K562 (cell line): Measurements from ENCODE around the gene KCNC3. TPM values are rescaled to one million over a fixed set of nuclear protein-coding genes. Genes with fewer than 3 reads are reported as not detected.

Source experiments
- ATF7 ChIP-seq: fragments of 450-650 bp; IDR thresholded peaks from 2 replicates; pipeline ENCODE4 v1.7.1; 2014; ENCODE audit warnings: mild to moderate bottlenecking, moderate library complexity
- CHD1 ChIP-seq: fragments of 200-600 bp; sonication (generic); IDR thresholded peaks from one replicate; pipeline ENCODE4 v1.6.1; 2012; ENCODE audit warnings: mild to moderate bottlenecking, moderate library complexity, low read length, inconsistent platforms
- E2F3 ChIP-seq: fragments of 250-450 bp; sonication (Bioruptor Pico); IDR thresholded peaks from 2 replicates; pipeline ENCODE4 v1.4.0; 2020; ENCODE audit warnings: mild to moderate bottlenecking
- EGR1 ChIP-seq: fragments of 450-650 bp; conservative IDR thresholded peaks from 2 replicates; pipeline ENCODE4 v1.6.1; 2017; ENCODE audit warnings: mild to moderate bottlenecking
- ETV1 ChIP-seq: fragments of 450-650 bp; conservative IDR thresholded peaks from 2 replicates; pipeline ENCODE4 v1.6.1; 2016; ENCODE audit warnings: missing genetic modification characterization, control low read depth, low read depth, missing compliant biosample characterization
- HDAC6 ChIP-seq: IDR thresholded peaks from 2 replicates; pipeline ENCODE4 v1.6.1; 2012; ENCODE audit warnings: low read depth, mild to moderate bottlenecking, control low read depth, inconsistent platforms, low read length, moderate library complexity
- HMG20B ChIP-seq: fragments of 250-450 bp; sonication (Bioruptor Pico); IDR thresholded peaks from 2 replicates; pipeline ENCODE4 v1.5.0; 2021; ENCODE audit warnings: mild to moderate bottlenecking
- HMGXB4 ChIP-seq: sonication (generic); formaldehyde crosslinking; IDR thresholded peaks from 2 replicates; pipeline ENCODE4 v1.8.1; 2023; ENCODE audit warnings: mild to moderate bottlenecking, missing genetic modification reagents
- ID3 ChIP-seq, 2 experiments: fragments of 250-450 bp in 1 of 2; fragments of 450-650 bp in 1 of 2; sonication (Bioruptor Pico) in 1 of 2; IDR thresholded peaks; 2 replicates each; pipeline versions ENCODE4 v1.6.1 to v1.8.0; 2016 to 2021; ENCODE audit warnings: mild to moderate bottlenecking in 2 of 2, moderate library complexity in 2 of 2, missing compliant biosample characterization in 1 of 2, missing genetic modification characterization in 1 of 2
- PHB ChIP-seq: fragments of 250-450 bp; sonication (Bioruptor Pico); IDR thresholded peaks from 2 replicates; pipeline ENCODE4 v1.5.0; 2021
- RB1 ChIP-seq: fragments of 450-650 bp; IDR thresholded peaks from 2 replicates; pipeline ENCODE4 v1.6.1; 2017; ENCODE audit warnings: low read depth, mild to moderate bottlenecking
- RBFOX2 ChIP-seq: fragments of 200-400 bp; formaldehyde crosslinking; IDR thresholded peaks from 2 replicates; pipeline ENCODE4 v1.6.1; 2017; ENCODE audit warnings: low read depth, mild to moderate bottlenecking, low read length, moderate library complexity
- RBM22 ChIP-seq: fragments of 200-400 bp; formaldehyde crosslinking; IDR thresholded peaks from 2 replicates; pipeline ENCODE4 v1.6.1; 2018; ENCODE audit warnings: low read length, low read depth; ENCODE audit not compliant: poor library complexity, severe bottlenecking
- SMAD4 ChIP-seq: fragments of 250-450 bp; sonication (Bioruptor Pico); conservative IDR thresholded peaks from 2 replicates; pipeline ENCODE4 v1.8.0; 2021; ENCODE audit warnings: inconsistent platforms, mild to moderate bottlenecking, moderate library complexity
- SMARCA5 ChIP-seq: fragments of 450-650 bp; IDR thresholded peaks from 2 replicates; pipeline ENCODE4 v1.6.1; 2016
- SP2 ChIP-seq: IDR thresholded peaks from 2 replicates; pipeline ENCODE4 v1.6.1; 2011; ENCODE audit warnings: mild to moderate bottlenecking, low read depth, low read length, moderate library complexity; ENCODE audit not compliant: poor library complexity, severe bottlenecking; ENCODE audit errors: extremely low read depth
- TBL1XR1 ChIP-seq, 2 experiments: IDR thresholded peaks; 2 replicates each; pipeline ENCODE4 v1.6.1; 2012; ENCODE audit warnings: improper control_type of control experiment in 2 of 2, low read length in 2 of 2, mild to moderate bottlenecking in 1 of 2
- TFE3 ChIP-seq: fragments of 450-650 bp; formaldehyde crosslinking; IDR thresholded peaks from 2 replicates; pipeline ENCODE4 v1.4.0; 2020; ENCODE audit warnings: mild to moderate bottlenecking, mixed read lengths
- TRIM24 ChIP-seq, 2 experiments: fragments of 450-650 bp; IDR thresholded peaks; 2 replicates each; pipeline ENCODE4 v1.6.1; 2016
- YY1 ChIP-seq, 3 experiments: IDR thresholded peaks; 2 replicates each; pipeline ENCODE4 v1.6.1; 2011; ENCODE audit warnings: low read length in 2 of 3, mild to moderate bottlenecking in 2 of 3, moderate library complexity in 2 of 3, borderline replicate concordance in 1 of 3, control low read depth in 1 of 3, low read depth in 1 of 3; ENCODE audit not compliant: insufficient read depth in 3 of 3, insufficient replicate concordance in 2 of 3, control insufficient read depth in 1 of 3, insufficient read length in 1 of 3; ENCODE audit errors: extremely low read depth in 1 of 3
- ZBTB1 ChIP-seq: sonication (generic); formaldehyde crosslinking; IDR thresholded peaks from 2 replicates; pipeline ENCODE4 v1.8.1; 2023; ENCODE audit warnings: missing genetic modification reagents, low read depth, mild to moderate bottlenecking, borderline replicate concordance
- ZFP30 ChIP-seq: fragments of 250-450 bp; sonication (Bioruptor Pico); IDR thresholded peaks from 2 replicates; pipeline ENCODE4 v1.8.0; 2022; ENCODE audit warnings: moderate library complexity, mild to moderate bottlenecking, inconsistent platforms, borderline replicate concordance
- ZNF561 ChIP-seq: fragments of 450-650 bp; formaldehyde crosslinking; conservative IDR thresholded peaks from 2 replicates; pipeline ENCODE4 v1.4.0; 2020; ENCODE audit warnings: mild to moderate bottlenecking, moderate library complexity
- polyA plus RNA-seq, 8 experiments: library from polyadenylated mRNA; depleted of rRNA in 4 of 8; stranded (reverse) in 5 of 8; unstranded in 3 of 8; fragments of >200 nt; fragmentation: Nextera tagmentation in 2 of 8; fragmentation: Illumina TruSeq in 1 of 8; extraction: Ambion mirVana in 2 of 8; extraction: Trizol in 1 of 8; gene quantifications; 2 replicates each; pipeline versions ENCODE4 v1.2.1 to v1.2.3, GENCODE V29; 2011 to 2014; ENCODE audit warnings: inconsistent platforms in 1 of 8, missing spikeins in 1 of 8
- total RNA-seq, 7 experiments: library from RNA; depleted of rRNA in 6 of 7; stranded (reverse); fragments of >200 nt in 6 of 7; fragmentation: Illumina TruSeq in 2 of 7; extraction: Trizol in 2 of 7; gene quantifications; 2 replicates each; pipeline versions ENCODE4 v1.2.1 to v1.2.3, GENCODE V29; 2011 to 2021; ENCODE audit warnings: low replicate concordance in 1 of 7
- TF ChIP-seq, protein P1 (sequence below): sonication (generic); formaldehyde crosslinking; IDR thresholded peaks from 2 replicates; pipeline ENCODE4 v1.9.0; 2022; ENCODE audit warnings: mild to moderate bottlenecking, missing genetic modification reagents

The KCNC3 gene
- total and polyA plus RNA-seq, 9 of the 15 experiments (the other 6 are each of a cell fraction or from before 2014, with no cell fraction given), result 0.03 to 26.2 (median 2.0) TPM

- TF ChIP-seq YY1 (IDR thresholded peaks at IDR 0.05; ENCODE audit: borderline replicate concordance in 1 of 3, control insufficient read depth in 1 of 3, extremely low read depth in 1 of 3, insufficient read depth in 3 of 3, insufficient read length in 1 of 3, insufficient replicate concordance in 2 of 3, low read depth in 1 of 3, low read length in 2 of 3), result peak in 2 of 3 experiments; percentile 14 to 47
- TF ChIP-seq TRIM24 (IDR thresholded peaks at IDR 0.05), result peak in 1 of 2 experiments; percentile 63; a peak in 2 of 4 replicates
- no peak for TF ChIP-seq SP2
- no peak for TF ChIP-seq TBL1XR1 (IDR thresholded peaks at IDR 0.05; ENCODE audit: low read length in 2 of 2)
- TF ChIP-seq EGR1, result peak; percentile 53
- no peak for TF ChIP-seq ZFP30 (CRISPR knock-in tag)
- TF ChIP-seq ID3 (CRISPR knock-in tag; IDR thresholded peaks at IDR 0.05), result no peak
- peak; percentile 25; the same call in 1 of the 2 replicates for TF ChIP-seq ID3 (tag; IDR thresholded peaks at IDR 0.05)
- TF ChIP-seq RB1, result peak; percentile 53; the same call in 1 of the 2 replicates
- no peak for TF ChIP-seq E2F3
- peak; percentile 25; the same call in 1 of the 2 replicates for TF ChIP-seq ZBTB1 (CRISPR knock-in tag)
- TF ChIP-seq CHD1, result peak; percentile 51
- TF ChIP-seq, protein P1, sequence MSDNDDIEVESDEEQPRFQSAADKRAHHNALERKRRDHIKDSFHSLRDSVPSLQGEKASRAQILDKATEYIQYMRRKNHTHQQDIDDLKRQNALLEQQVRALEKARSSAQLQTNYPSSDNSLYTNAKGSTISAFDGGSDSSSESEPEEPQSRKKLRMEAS (CRISPR knock-in tag), result peak; percentile 55; the same call in 1 of the 2 replicates
- 0 out of 2 replicates have a peak, but pooled peaks have one; percentile 23 for TF ChIP-seq ATF7
- TF ChIP-seq SMARCA5, result no peak
- TF ChIP-seq ZNF561 (CRISPR knock-in tag), result no peak
- peak; percentile 45 for TF ChIP-seq RBFOX2
- TF ChIP-seq HMGXB4, result 0 out of 2 replicates have a peak, but pooled peaks have one; percentile 46
- no peak for TF ChIP-seq RBM22
- TF ChIP-seq TFE3 (CRISPR knock-in tag), result no peak
- no peak for TF ChIP-seq ETV1 (tag)
- no peak for TF ChIP-seq HMG20B (CRISPR knock-in tag)
- peak; percentile 58; the same call in 1 of the 2 replicates for TF ChIP-seq SMAD4 (CRISPR knock-in tag)
- no peak for TF ChIP-seq PHB (CRISPR knock-in tag)
- TF ChIP-seq HDAC6, result no peak
Observed at GRCh38 chr19:50328224-50328872, 829 bp downstream of the KCNC3 start (continued).
